ENCODE data around the gene ENPP3.

ENPP3 gene

GRCh38 chr6:131644921-131645320 is 7.8 kb downstream of the ENPP3 start:
- Histone ChIP-seq H3K9me3 (ENCODE audit: control insufficient read depth, insufficient read depth, low read depth, low read length) (no peaks in the 10 kb centered on the region), H3K4me3 (ENCODE audit: low read depth, low read length) (no peak overlapping the region), H3K36me3 (ENCODE audit: control insufficient read depth in 2 of 2, insufficient read depth in 1 of 2, low read length in 2 of 2) (no peaks in the 10 kb centered on the region), H3K27ac (ENCODE audit: extremely low read depth, low read depth, low read length) (no peak overlapping the region), H3K4me1 (ENCODE audit: control insufficient read depth, insufficient read depth, low read length) (no peaks in the 10 kb centered on the region)
- TF ChIP-seq ZNF2 (tag by site-specific recombination; IDR thresholded peaks at IDR 0.05), result no peak
- TF ChIP-seq OVOL3 (tag by site-specific recombination; IDR thresholded peaks at IDR 0.05), result no peak
- no peak for TF ChIP-seq ZNF350 (tag by site-specific recombination; IDR thresholded peaks at IDR 0.05)
- CTCF ChIA-PET, result interaction anchor here (0.6 to 1.9 kb wide), 3 partner anchors 17 to 534 kb away, joined by 3 to 6 read pairs (median 4); partner anchors contain the start of gene MED23
- POLR2A ChIA-PET, result no interaction called here

- no peak overlapping the region for H3K27ac ChIP-seq (ENCODE audit: extremely low read depth, low read depth, low read length)
- H3K4me3 ChIP-seq (ENCODE audit: low read depth, low read length), result no peak overlapping the region
- no peaks in the 10 kb centered on the region for H3K36me3 ChIP-seq (ENCODE audit: control insufficient read depth in 2 of 2, insufficient read depth in 1 of 2, low read length in 2 of 2)
- H3K4me1 ChIP-seq (ENCODE audit: control insufficient read depth, insufficient read depth, low read length), result no peaks in the 10 kb centered on the region
- TF ChIP-seq ZNF792 (tag by site-specific recombination; IDR thresholded peaks at IDR 0.05) (no peak), BCL11A (tag by site-specific recombination; IDR thresholded peaks at IDR 0.05; ENCODE audit: low read depth) (no peak), ZNF48 (tag by site-specific recombination; IDR thresholded peaks at IDR 0.05) (no peak), ZNF416 (tag by site-specific recombination; IDR thresholded peaks at IDR 0.05) (no peak), ZNF704 (tag by site-specific recombination; IDR thresholded peaks at IDR 0.05) (no peak), ZNF544 (tag by site-specific recombination; IDR thresholded peaks at IDR 0.05) (no peak), HOXA7 (CRISPR knock-in tag; IDR thresholded peaks at IDR 0.05; ENCODE audit: borderline replicate concordance) (no peak), ZNF660 (tag by site-specific recombination; IDR thresholded peaks at IDR 0.05) (no peak), ZNF114 (tag by site-specific recombination; IDR thresholded peaks at IDR 0.05) (no peak), ZNF175 (tag by site-specific recombination; IDR thresholded peaks at IDR 0.05) (no peak), ZSCAN23 (tag by site-specific recombination; IDR thresholded peaks at IDR 0.05) (no peak), ZNF324 (tag by site-specific recombination; IDR thresholded peaks at IDR 0.05) (no peak)
- no peaks in the 10 kb centered on the region for H3K9me3 ChIP-seq (ENCODE audit: control insufficient read depth, insufficient read depth, low read depth, low read length)
- CTCF ChIA-PET, result interaction anchor here (0.7 to 7.8 kb wide), 3 partner anchors 18 to 49 kb away, joined by 3 to 55 read pairs (median 6); partner anchors contain the start of gene MED23
- POLR2A ChIA-PET, result interaction anchor here (0.7 kb wide), 1 partner anchor 302 kb away, joined by 3 read pairs; no protein-coding TSS in a partner anchor
Measured at GRCh38 chr6:131645846-131646245, 8.7 kb downstream of the ENPP3 start.

GRCh38 chr6:131646249-131646670 is 9.2 kb downstream of the ENPP3 start:
- CTCF ChIA-PET, result interaction anchor here (0.6 to 7.8 kb wide), 2 partner anchors 18 to 824 kb away, joined by 4 to 55 read pairs; partner anchors contain the start of gene MED23
- TF ChIP-seq ZBTB20 (tag by site-specific recombination; IDR thresholded peaks at IDR 0.05), result no peak
- TF ChIP-seq ZNF138 (tag by site-specific recombination; IDR thresholded peaks at IDR 0.05; ENCODE audit: borderline replicate concordance), result no peak
- no peak for TF ChIP-seq ZSCAN16 (tag by site-specific recombination; IDR thresholded peaks at IDR 0.05)
- no peak for TF ChIP-seq IKZF3 (tag by site-specific recombination; IDR thresholded peaks at IDR 0.05)
- TF ChIP-seq ZNF175 (tag by site-specific recombination; IDR thresholded peaks at IDR 0.05), result no peak
- no peak for TF ChIP-seq HIC1 (tag by site-specific recombination; IDR thresholded peaks at IDR 0.05)
- TF ChIP-seq ZNF132 (tag by site-specific recombination; IDR thresholded peaks at IDR 0.05; ENCODE audit: borderline replicate concordance), result no peak
- no peak for TF ChIP-seq ZBTB17 (tag by site-specific recombination; IDR thresholded peaks at IDR 0.05)
- TF ChIP-seq PRDM2 (tag by site-specific recombination; IDR thresholded peaks at IDR 0.05; ENCODE audit: borderline replicate concordance), result no peak
- TF ChIP-seq ZNF585B (tag by site-specific recombination; IDR thresholded peaks at IDR 0.05), result no peak
- TF ChIP-seq ZNF521 (tag by site-specific recombination; IDR thresholded peaks at IDR 0.05), result no peak

More at GRCh38 chr6:131646249-131646670, 9.2 kb downstream of the ENPP3 start:
- H3K27ac ChIP-seq (ENCODE audit: extremely low read depth, low read depth, low read length), result no peak overlapping the region
- POLR2A ChIA-PET, result interaction anchor here (0.6 to 0.7 kb wide), 2 partner anchors 43 to 302 kb away, joined by 3 read pairs; no protein-coding TSS in a partner anchor
- H3K9me3 ChIP-seq (ENCODE audit: control insufficient read depth, insufficient read depth, low read depth, low read length), result no peaks in the 10 kb centered on the region
- H3K4me3 ChIP-seq (ENCODE audit: low read depth, low read length), result no peak overlapping the region
- no peaks in the 10 kb centered on the region for H3K36me3 ChIP-seq (ENCODE audit: control insufficient read depth in 2 of 2, insufficient read depth in 1 of 2, low read length in 2 of 2)
- H3K4me1 ChIP-seq (ENCODE audit: control insufficient read depth, insufficient read depth, low read length), result no peaks in the 10 kb centered on the region
